Measurements from ENCODE around the gene CCL7. TPM values are rescaled to one million over a fixed set of nuclear protein-coding genes. Genes with fewer than 3 reads are reported as not detected.
A peak's percentile ranks its signal among the peaks of the same experiment; 100 is the strongest.

Gene CCL7
- total and polyA plus RNA-seq, 2 experiments from 2014 or later = not detected

GRCh38 chr17:34252444-34253138 lies 17.4 kb upstream of the CCL7 start:
- Histone ChIP-seq H3K9me3 (ENCODE audit: low read depth) (no peaks in the 10 kb centered on the region), H3K27ac (no peak overlapping the region), H3K4me1 (ENCODE audit: low read depth) (peaks cover 4% of the 10 kb centered on the region), H3K4me3 (no peak overlapping the region), H3K36me3 (no peaks in the 10 kb centered on the region), H3K27me3 (no peaks in the 10 kb centered on the region)
- peak; percentile 69 to 97 for DNase-seq (ENCODE audit: low read depth in 1 of 2, low spot score in 1 of 2)
- TF ChIP-seq CTCF (IDR thresholded peaks at IDR 0.05; ENCODE audit: low read depth, low read length) = no peak

DNA sequence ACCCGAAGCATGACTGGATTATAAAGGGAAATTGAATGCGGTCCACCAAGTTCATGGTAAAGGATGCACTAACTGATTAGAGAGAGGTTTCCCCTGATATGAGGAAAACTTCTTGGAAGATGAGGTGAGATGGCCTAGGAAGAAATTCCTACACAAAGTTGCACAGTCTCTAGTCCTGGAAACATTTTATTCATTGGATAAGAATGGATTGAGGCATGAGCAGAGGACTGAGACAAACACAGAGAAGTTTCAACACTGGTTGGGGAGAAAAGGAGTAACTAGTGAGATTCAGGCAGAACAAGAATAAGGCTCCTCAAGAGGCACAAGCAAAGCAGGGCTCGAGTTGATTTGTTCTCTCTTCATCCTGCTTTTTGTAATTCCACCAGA lies 16.9 kb upstream of the CCL7 start:
- H3K36me3 ChIP-seq = no peaks in the 10 kb centered on the region
- peaks cover 4% of the 10 kb centered on the region for H3K4me1 ChIP-seq (ENCODE audit: low read depth)
- no peaks in the 10 kb centered on the region for H3K9me3 ChIP-seq (ENCODE audit: low read depth)
- no peak overlapping the region for H3K4me3 ChIP-seq
- no peak for TF ChIP-seq CTCF (IDR thresholded peaks at IDR 0.05; ENCODE audit: low read depth, low read length)
- H3K27ac ChIP-seq = no peak overlapping the region
- H3K27me3 ChIP-seq = no peaks in the 10 kb centered on the region
- peak in 1 of 2 donors; percentile 53 for DNase-seq (ENCODE audit: low read depth in 1 of 2, low spot score in 1 of 2)

GRCh38 chr17:34254146-34254545 lies 15.9 kb upstream of the CCL7 start:
- Histone ChIP-seq H3K4me3 (no peak overlapping the region), H3K36me3 (no peaks in the 10 kb centered on the region), H3K27ac (no peak overlapping the region), H3K9me3 (ENCODE audit: low read depth) (no peaks in the 10 kb centered on the region), H3K27me3 (no peaks in the 10 kb centered on the region), H3K4me1 (ENCODE audit: low read depth) (peaks cover 4% of the 10 kb centered on the region)
- no peak for TF ChIP-seq CTCF (IDR thresholded peaks at IDR 0.05; ENCODE audit: low read depth, low read length)
- peak in 1 of 2 donors; percentile 89 for DNase-seq (ENCODE audit: low read depth in 1 of 2, low spot score in 1 of 2)

- DNase-seq (ENCODE audit: low read depth in 1 of 2, low spot score in 1 of 2) = peak; percentile 52 to 94
- no peaks in the 10 kb centered on the region for H3K27me3 ChIP-seq
- no peaks in the 10 kb centered on the region for H3K36me3 ChIP-seq
- H3K4me3 ChIP-seq = no peak within 1 kb of the TSS
- no peak for TF ChIP-seq CTCF (IDR thresholded peaks at IDR 0.05; ENCODE audit: low read depth, low read length)
- H3K4me1 ChIP-seq (ENCODE audit: low read depth) = peaks cover 4% of the 10 kb centered on the region
- H3K27ac ChIP-seq = no peak within 1 kb of the TSS
- no peaks in the 10 kb centered on the region for H3K9me3 ChIP-seq (ENCODE audit: low read depth)
Measured at GRCh38 chr17:34254651-34255380, 15.2 kb upstream of the CCL7 start, which contains the start of gene CCL2. Gene CCL2 (plus strand): TSS chr17:34255285. CDS start chr17:34255350, 65 bp downstream.

- H3K27ac ChIP-seq = no peak overlapping the region
Measured at GRCh38 chr17:34255381-34255732, 14.7 kb upstream of the CCL7 start.

More at GRCh38 chr17:34255381-34255732, 14.7 kb upstream of the CCL7 start:
- Histone ChIP-seq H3K9me3 (ENCODE audit: low read depth) (no peaks in the 10 kb centered on the region), H3K4me3 (no peak overlapping the region), H3K36me3 (no peaks in the 10 kb centered on the region), H3K27me3 (no peaks in the 10 kb centered on the region), H3K4me1 (ENCODE audit: low read depth) (peaks cover 4% of the 10 kb centered on the region)
- DNase-seq (ENCODE audit: low read depth in 1 of 2, low spot score in 1 of 2) = no peak
- no peak for TF ChIP-seq CTCF (IDR thresholded peaks at IDR 0.05; ENCODE audit: low read depth, low read length)
